NCI-H2227 treated with DMSO at 0.1 percent for 48 hours (cell line): ENCODE results near the gene ZDHHC5.
"Not testable (repeated sequence)": the region's sequence is repeated elsewhere in the genome, so short reads cannot be mapped to it uniquely, and the experiment has no call there.

Experiments
- DNase-seq: peaks from one replicate; lab custom pipeline; 2025; lab: John Stamatoyannopoulos, UW

ZDHHC5 gene

GRCh38 chr11:57644748-57645688, 22.9 kb upstream of the ZDHHC5 start:
- peak; percentile 77 for DNase-seq

- no peak for DNase-seq
These were observed 22.2 kb upstream of the ZDHHC5 start for GRCh38 chr11:57645689-57646085.

- DNase-seq = no peak
These were observed 21.6 kb upstream of the ZDHHC5 start for GRCh38 chr11:57646194-57646798.

- DNase-seq = no peak
These were observed 21.1 kb upstream of the ZDHHC5 start for GRCh38 chr11:57646799-57647303.

- no peak for DNase-seq
These were observed 20.5 kb upstream of the ZDHHC5 start for GRCh38 chr11:57647372-57647771.

GRCh38 chr11:57647960-57648800, 19.7 kb upstream of the ZDHHC5 start:
- peak; percentile 21 for DNase-seq

GRCh38 chr11:57648801-57649735, 18.8 kb upstream of the ZDHHC5 start:
- DNase-seq = peak; percentile 20

GRCh38 chr11:57649826-57650738, 17.8 kb upstream of the ZDHHC5 start, which contains the start of gene YPEL4:
Gene YPEL4 (minus strand): TSS chr11:57649912. CDS start chr11:57647107, 2,805 bp downstream.
- peak; percentile 64 for DNase-seq

- DNase-seq = no peak
These were observed 17.2 kb upstream of the ZDHHC5 start for GRCh38 chr11:57650739-57651090.

- DNase-seq = no peak
These were observed 16.5 kb upstream of the ZDHHC5 start for GRCh38 chr11:57651408-57651807.

- not testable (repeated sequence) for DNase-seq
These were observed 15.7 kb upstream of the ZDHHC5 start for GRCh38 chr11:57652230-57652629.

GRCh38 chr11:57652662-57653061, 15.3 kb upstream of the ZDHHC5 start:
- DNase-seq = no peak

GRCh38 chr11:57653163-57653562, 14.8 kb upstream of the ZDHHC5 start:
- no peak for DNase-seq

- DNase-seq = no peak
These were observed 11.1 kb upstream of the ZDHHC5 start for GRCh38 chr11:57656885-57657193.

- peak; percentile 97 for DNase-seq
These were observed 10.5 kb upstream of the ZDHHC5 start, which contains the start of gene CLP1 for GRCh38 chr11:57657194-57658022. Gene CLP1 (plus strand): TSS chr11:57657762. CDS start chr11:57659477, 1,715 bp downstream.

GRCh38 chr11:57658023-57658361, 9.9 kb upstream of the ZDHHC5 start:
- DNase-seq = no peak

GRCh38 chr11:57659669-57660068, 8.2 kb upstream of the ZDHHC5 start:
- no peak for DNase-seq

- DNase-seq = no peak
These were observed 5.0 kb upstream of the ZDHHC5 start for GRCh38 chr11:57662893-57663292.

- no peak for DNase-seq
These were observed 3.9 kb upstream of the ZDHHC5 start for GRCh38 chr11:57663975-57664374.
